Endothelial cell (in vitro differentiated cells): Measurements from ENCODE around the gene PCDHGA2. TPM values are rescaled to one million over a fixed set of nuclear protein-coding genes. Genes with fewer than 3 reads are reported as not detected.

Source experiments
- DNase-seq: peaks from one replicate; pipeline ENCODE4 v3.0.0; 2021; ENCODE audit warnings: low spot score
- H3K27ac Mint-ChIP-seq: one replicate; pipeline ENCODE4 v1.8.0; 2021; ENCODE audit warnings: mixed read lengths, inconsistent platforms; ENCODE audit not compliant: unreplicated experiment
- H3K27me3 Mint-ChIP-seq: one replicate; pipeline ENCODE4 v1.8.0; 2021; ENCODE audit warnings: mild to moderate bottlenecking, moderate library complexity, mixed read lengths, inconsistent platforms; ENCODE audit not compliant: unreplicated experiment
- H3K36me3 Mint-ChIP-seq: one replicate; pipeline ENCODE4 v1.8.0; 2021; ENCODE audit warnings: mild to moderate bottlenecking, low read depth, mixed read lengths, inconsistent platforms; ENCODE audit not compliant: unreplicated experiment
- H3K4me1 Mint-ChIP-seq: one replicate; pipeline ENCODE4 v1.8.0; 2021; ENCODE audit warnings: mild to moderate bottlenecking, mixed read lengths, inconsistent platforms; ENCODE audit not compliant: unreplicated experiment
- H3K4me3 Mint-ChIP-seq: one replicate; pipeline ENCODE4 v1.8.0; 2021; ENCODE audit warnings: mild to moderate bottlenecking, mixed read lengths, inconsistent platforms; ENCODE audit not compliant: unreplicated experiment
- H3K9me3 Mint-ChIP-seq: one replicate; pipeline ENCODE4 v1.8.0; 2021; ENCODE audit warnings: mixed read lengths, inconsistent platforms; ENCODE audit not compliant: unreplicated experiment
- total RNA-seq: library from RNA; stranded (reverse); fragmentation: NEBNext Ultra II Directional; extraction: Animal tissue kit (Norgen Biotek cat#: 25700); gene quantifications from one replicate; pipeline ENCODE4 v1.2.1, GENCODE V29; 2021; ENCODE audit not compliant: unreplicated experiment
- TF ChIP-seq, protein P1 (sequence below): fragments of 200-600 bp; sonication (generic); IDR thresholded peaks from one replicate; pipeline ENCODE4 v1.5.0; 2021; ENCODE audit warnings: antibody characterized with exemption; ENCODE audit not compliant: unreplicated experiment

The PCDHGA2 gene
- total RNA-seq, 1 donor from 2014 or later = 1.6 TPM

- peak overlapping the region; percentile 15 for H3K4me3 Mint-ChIP-seq
- TF ChIP-seq, protein P1, sequence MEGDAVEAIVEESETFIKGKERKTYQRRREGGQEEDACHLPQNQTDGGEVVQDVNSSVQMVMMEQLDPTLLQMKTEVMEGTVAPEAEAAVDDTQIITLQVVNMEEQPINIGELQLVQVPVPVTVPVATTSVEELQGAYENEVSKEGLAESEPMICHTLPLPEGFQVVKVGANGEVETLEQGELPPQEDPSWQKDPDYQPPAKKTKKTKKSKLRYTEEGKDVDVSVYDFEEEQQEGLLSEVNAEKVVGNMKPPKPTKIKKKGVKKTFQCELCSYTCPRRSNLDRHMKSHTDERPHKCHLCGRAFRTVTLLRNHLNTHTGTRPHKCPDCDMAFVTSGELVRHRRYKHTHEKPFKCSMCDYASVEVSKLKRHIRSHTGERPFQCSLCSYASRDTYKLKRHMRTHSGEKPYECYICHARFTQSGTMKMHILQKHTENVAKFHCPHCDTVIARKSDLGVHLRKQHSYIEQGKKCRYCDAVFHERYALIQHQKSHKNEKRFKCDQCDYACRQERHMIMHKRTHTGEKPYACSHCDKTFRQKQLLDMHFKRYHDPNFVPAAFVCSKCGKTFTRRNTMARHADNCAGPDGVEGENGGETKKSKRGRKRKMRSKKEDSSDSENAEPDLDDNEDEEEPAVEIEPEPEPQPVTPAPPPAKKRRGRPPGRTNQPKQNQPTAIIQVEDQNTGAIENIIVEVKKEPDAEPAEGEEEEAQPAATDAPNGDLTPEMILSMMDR = no peak
- peaks cover 31% of the 10 kb centered on the region for H3K9me3 Mint-ChIP-seq
- H3K4me1 Mint-ChIP-seq = peaks cover 7% of the 10 kb centered on the region
- H3K27ac Mint-ChIP-seq = no peak overlapping the region
- H3K27me3 Mint-ChIP-seq = peaks cover 10% of the 10 kb centered on the region
- H3K36me3 Mint-ChIP-seq = peaks cover 58% of the 10 kb centered on the region
- no peak for DNase-seq
Measured at GRCh38 chr5:141366016-141366896, 27.7 kb downstream of the PCDHGA2 start.

GRCh38 chr5:141369994-141370848, 31.7 kb downstream of the PCDHGA2 start, which contains the start of gene PCDHGB3:
Gene PCDHGB3, plus strand, starts transcription at chr5:141370242. Its CDS starts 153 bp downstream, at chr5:141370395.
- peaks cover 56% of the 10 kb centered on the region for H3K36me3 Mint-ChIP-seq
- peaks cover 2% of the 10 kb centered on the region for H3K27me3 Mint-ChIP-seq
- H3K27ac Mint-ChIP-seq = no peak within 1 kb of the TSS
- peak within 1 kb of the TSS; percentile 76 for H3K4me3 Mint-ChIP-seq
- TF ChIP-seq, protein P1 = no peak
- no peaks in the 10 kb centered on the region for H3K4me1 Mint-ChIP-seq
- H3K9me3 Mint-ChIP-seq = peaks cover 28% of the 10 kb centered on the region
- DNase-seq = no peak

DNA sequence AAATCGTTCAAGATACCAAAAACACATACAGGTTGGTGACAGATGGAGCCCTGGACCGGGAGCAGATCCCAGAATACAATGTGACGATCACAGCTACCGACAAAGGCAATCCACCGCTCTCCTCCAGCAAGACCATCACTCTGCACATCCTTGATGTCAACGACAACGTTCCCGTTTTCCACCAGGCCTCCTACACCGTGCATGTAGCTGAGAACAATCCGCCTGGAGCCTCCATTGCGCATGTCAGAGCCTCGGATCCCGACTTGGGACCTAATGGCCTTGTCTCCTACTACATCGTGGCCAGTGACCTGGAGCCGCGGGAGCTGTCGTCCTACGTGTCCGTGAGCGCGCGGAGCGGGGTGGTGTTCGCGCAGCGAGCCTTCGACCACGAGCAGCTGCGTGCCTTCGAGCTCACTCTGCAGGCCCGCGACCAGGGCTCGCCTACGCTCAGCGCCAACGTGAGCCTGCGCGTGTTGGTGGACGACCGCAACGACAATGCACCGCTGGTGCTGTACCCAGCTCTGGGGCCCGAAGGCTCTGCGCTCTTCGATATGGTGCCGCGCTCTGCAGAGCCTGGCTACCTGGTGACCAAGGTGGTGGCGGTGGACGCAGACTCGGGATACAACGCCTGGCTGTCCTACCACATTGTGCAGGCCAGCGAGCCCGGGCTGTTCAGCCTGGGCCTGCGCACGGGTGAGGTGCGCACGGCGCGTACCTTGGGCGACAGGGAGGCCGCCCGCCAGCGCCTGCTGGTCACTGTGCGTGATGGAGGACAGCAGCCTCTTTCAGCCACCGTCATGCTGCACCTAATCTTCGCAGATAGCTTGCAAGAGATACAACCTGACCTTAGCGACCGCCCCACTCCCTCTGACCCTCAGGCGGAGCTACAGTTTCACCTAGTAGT, 33.3 kb downstream of the PCDHGA2 start:
- peaks cover 2% of the 10 kb centered on the region for H3K27me3 Mint-ChIP-seq
- H3K9me3 Mint-ChIP-seq = peaks cover 27% of the 10 kb centered on the region
- no peaks in the 10 kb centered on the region for H3K4me1 Mint-ChIP-seq
- H3K36me3 Mint-ChIP-seq = peaks cover 55% of the 10 kb centered on the region
- TF ChIP-seq, protein P1 = no peak
- peak overlapping the region; percentile 83 for H3K4me3 Mint-ChIP-seq
- no peak overlapping the region for H3K27ac Mint-ChIP-seq
- no peak for DNase-seq

- Mint-ChIP-seq H3K27me3 (peaks cover 2% of the 10 kb centered on the region), H3K27ac (no peak within 1 kb of the TSS), H3K36me3 (peaks cover 62% of the 10 kb centered on the region), H3K9me3 (peaks cover 27% of the 10 kb centered on the region), H3K4me3 (peak within 1 kb of the TSS; percentile 73), H3K4me1 (no peaks in the 10 kb centered on the region)
- TF ChIP-seq, protein P1 = no peak
- no peak for DNase-seq
Measured at GRCh38 chr5:141373673-141374317, 35.2 kb downstream of the PCDHGA2 start, which contains the start of gene PCDHGA6. Gene PCDHGA6, plus strand, starts transcription at chr5:141373891. Its CDS starts 193 bp downstream, at chr5:141374084.
